SK-N-SH (cell line): ENCODE data around the gene CTAGE6.
"Not testable (repeated sequence)": the region's sequence is repeated elsewhere in the genome, so short reads cannot be mapped to it uniquely, and the experiment has no call there.

Source experiments
- CTCF ChIP-seq: fragments of 200-600 bp; sonication (generic); IDR thresholded peaks from 2 replicates; pipeline ENCODE4 v1.6.1; 2017; ENCODE audit warnings: antibody characterized with exemption, mild to moderate bottlenecking, moderate library complexity
- MXI1 ChIP-seq: IDR thresholded peaks from 2 replicates; pipeline ENCODE4 v1.6.1; 2012; ENCODE audit warnings: mild to moderate bottlenecking, low read depth, low read length, improper control_type of control experiment
- POLR2AphosphoS5 ChIP-seq: IDR thresholded peaks from 2 replicates; pipeline ENCODE4 v1.6.1; 2012; ENCODE audit warnings: low read depth, low read length
- RAD21 ChIP-seq: IDR thresholded peaks from 2 replicates; pipeline ENCODE4 v1.6.1; 2012; ENCODE audit warnings: mild to moderate bottlenecking, low read length
- RFX5 ChIP-seq: IDR thresholded peaks from 2 replicates; pipeline ENCODE4 v1.6.1; 2012; ENCODE audit warnings: mild to moderate bottlenecking, improper control_type of control experiment, low read length
- TF ChIP-seq, protein P1 (sequence below): fragments of 150-350 bp; IDR thresholded peaks from 2 replicates; pipeline ENCODE4 v1.6.1; 2017; ENCODE audit warnings: antibody characterized with exemption, low read length, low read depth, borderline replicate concordance

GRCh38 chr7:143765678-143766077 is 8.2 kb upstream of the CTAGE6 start:
- TF ChIP-seq, protein P1, sequence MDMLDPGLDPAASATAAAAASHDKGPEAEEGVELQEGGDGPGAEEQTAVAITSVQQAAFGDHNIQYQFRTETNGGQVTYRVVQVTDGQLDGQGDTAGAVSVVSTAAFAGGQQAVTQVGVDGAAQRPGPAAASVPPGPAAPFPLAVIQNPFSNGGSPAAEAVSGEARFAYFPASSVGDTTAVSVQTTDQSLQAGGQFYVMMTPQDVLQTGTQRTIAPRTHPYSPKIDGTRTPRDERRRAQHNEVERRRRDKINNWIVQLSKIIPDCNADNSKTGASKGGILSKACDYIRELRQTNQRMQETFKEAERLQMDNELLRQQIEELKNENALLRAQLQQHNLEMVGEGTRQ: not testable (repeated sequence)
- not testable (repeated sequence) for TF ChIP-seq RAD21, CTCF, MXI1, POLR2AphosphoS5, RFX5
